Panc1 (cell line): ENCODE results near the gene GAPVD1.

Source experiments
- POLR2AphosphoS5 ChIP-seq: IDR thresholded peaks from 2 replicates; pipeline ENCODE4 v1.6.1; 2012; ENCODE audit warnings: mild to moderate bottlenecking, low read depth, low read length, moderate library complexity
- TF ChIP-seq, protein P1 (sequence below): fragments of 450-650 bp; IDR thresholded peaks from 2 replicates; pipeline ENCODE4 v1.5.1; 2017; ENCODE audit warnings: mild to moderate bottlenecking
- TF ChIP-seq, protein P2 (sequence below), 2 experiments: IDR thresholded peaks; 2 replicates each; pipeline ENCODE4 v1.6.1; 2011 to 2012; ENCODE audit warnings: low read depth in 2 of 2, control low read depth in 1 of 2, low read length in 1 of 2, mild to moderate bottlenecking in 1 of 2, moderate library complexity in 1 of 2; ENCODE audit not compliant: insufficient read depth in 1 of 2

DNA sequence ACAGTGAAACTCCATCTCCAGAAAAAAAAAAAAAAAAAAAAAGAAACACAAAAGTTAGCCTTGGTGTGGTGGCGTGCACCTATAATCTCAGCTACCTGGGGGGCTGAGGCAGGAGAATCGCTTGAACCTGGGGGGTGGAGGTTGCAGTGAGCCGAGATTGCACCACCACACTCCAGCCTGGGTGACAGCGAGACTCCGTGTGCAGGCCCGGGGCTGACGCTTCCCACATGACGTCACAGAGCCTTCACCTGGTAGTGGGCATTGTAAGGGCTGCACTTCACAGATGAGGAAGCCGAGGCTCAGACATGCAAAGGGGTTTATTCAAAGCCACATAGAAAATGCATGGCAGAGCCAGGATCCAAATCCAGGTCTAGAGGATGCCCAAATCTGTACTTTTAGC lies 114.2 kb downstream of the GAPVD1 start:
- TF ChIP-seq, protein P1, sequence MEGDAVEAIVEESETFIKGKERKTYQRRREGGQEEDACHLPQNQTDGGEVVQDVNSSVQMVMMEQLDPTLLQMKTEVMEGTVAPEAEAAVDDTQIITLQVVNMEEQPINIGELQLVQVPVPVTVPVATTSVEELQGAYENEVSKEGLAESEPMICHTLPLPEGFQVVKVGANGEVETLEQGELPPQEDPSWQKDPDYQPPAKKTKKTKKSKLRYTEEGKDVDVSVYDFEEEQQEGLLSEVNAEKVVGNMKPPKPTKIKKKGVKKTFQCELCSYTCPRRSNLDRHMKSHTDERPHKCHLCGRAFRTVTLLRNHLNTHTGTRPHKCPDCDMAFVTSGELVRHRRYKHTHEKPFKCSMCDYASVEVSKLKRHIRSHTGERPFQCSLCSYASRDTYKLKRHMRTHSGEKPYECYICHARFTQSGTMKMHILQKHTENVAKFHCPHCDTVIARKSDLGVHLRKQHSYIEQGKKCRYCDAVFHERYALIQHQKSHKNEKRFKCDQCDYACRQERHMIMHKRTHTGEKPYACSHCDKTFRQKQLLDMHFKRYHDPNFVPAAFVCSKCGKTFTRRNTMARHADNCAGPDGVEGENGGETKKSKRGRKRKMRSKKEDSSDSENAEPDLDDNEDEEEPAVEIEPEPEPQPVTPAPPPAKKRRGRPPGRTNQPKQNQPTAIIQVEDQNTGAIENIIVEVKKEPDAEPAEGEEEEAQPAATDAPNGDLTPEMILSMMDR, result no peak
- TF ChIP-seq, protein P2, sequence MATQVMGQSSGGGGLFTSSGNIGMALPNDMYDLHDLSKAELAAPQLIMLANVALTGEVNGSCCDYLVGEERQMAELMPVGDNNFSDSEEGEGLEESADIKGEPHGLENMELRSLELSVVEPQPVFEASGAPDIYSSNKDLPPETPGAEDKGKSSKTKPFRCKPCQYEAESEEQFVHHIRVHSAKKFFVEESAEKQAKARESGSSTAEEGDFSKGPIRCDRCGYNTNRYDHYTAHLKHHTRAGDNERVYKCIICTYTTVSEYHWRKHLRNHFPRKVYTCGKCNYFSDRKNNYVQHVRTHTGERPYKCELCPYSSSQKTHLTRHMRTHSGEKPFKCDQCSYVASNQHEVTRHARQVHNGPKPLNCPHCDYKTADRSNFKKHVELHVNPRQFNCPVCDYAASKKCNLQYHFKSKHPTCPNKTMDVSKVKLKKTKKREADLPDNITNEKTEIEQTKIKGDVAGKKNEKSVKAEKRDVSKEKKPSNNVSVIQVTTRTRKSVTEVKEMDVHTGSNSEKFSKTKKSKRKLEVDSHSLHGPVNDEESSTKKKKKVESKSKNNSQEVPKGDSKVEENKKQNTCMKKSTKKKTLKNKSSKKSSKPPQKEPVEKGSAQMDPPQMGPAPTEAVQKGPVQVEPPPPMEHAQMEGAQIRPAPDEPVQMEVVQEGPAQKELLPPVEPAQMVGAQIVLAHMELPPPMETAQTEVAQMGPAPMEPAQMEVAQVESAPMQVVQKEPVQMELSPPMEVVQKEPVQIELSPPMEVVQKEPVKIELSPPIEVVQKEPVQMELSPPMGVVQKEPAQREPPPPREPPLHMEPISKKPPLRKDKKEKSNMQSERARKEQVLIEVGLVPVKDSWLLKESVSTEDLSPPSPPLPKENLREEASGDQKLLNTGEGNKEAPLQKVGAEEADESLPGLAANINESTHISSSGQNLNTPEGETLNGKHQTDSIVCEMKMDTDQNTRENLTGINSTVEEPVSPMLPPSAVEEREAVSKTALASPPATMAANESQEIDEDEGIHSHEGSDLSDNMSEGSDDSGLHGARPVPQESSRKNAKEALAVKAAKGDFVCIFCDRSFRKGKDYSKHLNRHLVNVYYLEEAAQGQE (IDR thresholded peaks at IDR 0.05; ENCODE audit: insufficient read depth in 1 of 2, low read depth in 2 of 2, low read length in 1 of 2), result no peak
- TF ChIP-seq POLR2AphosphoS5, result no peak
